Karpas-422 (cell line): ENCODE results near the gene NDUFB10. TPM values are rescaled to one million over a fixed set of nuclear protein-coding genes. Genes with fewer than 3 reads are reported as not detected.

Experiments used
- DNase-seq: peaks from one replicate; pipeline ENCODE4 v3.0.0-alpha.2; 2015
- H2AFZ ChIP-seq: fragments of 200-600 bp; sonication (generic); 2 replicates; pipeline ENCODE4 v1.6.1; 2014; ENCODE audit warnings: antibody characterized with exemption, low read length, mixed read lengths
- H3K27ac ChIP-seq: fragments of 200-600 bp; sonication (generic); 2 replicates; pipeline ENCODE4 v1.5.1; 2014; ENCODE audit warnings: mild to moderate bottlenecking, low read length, moderate library complexity
- H3K27me3 ChIP-seq: fragments of 200-600 bp; sonication (generic); 2 replicates; pipeline ENCODE4 v1.6.1; 2014; ENCODE audit warnings: low read length, mixed read lengths
- H3K36me3 ChIP-seq: fragments of 200-600 bp; sonication (generic); 2 replicates; pipeline ENCODE4 v1.6.1; 2014; ENCODE audit warnings: low read length, mixed read lengths; ENCODE audit not compliant: insufficient read depth
- H3K4me1 ChIP-seq: fragments of 200-600 bp; sonication (generic); 2 replicates; pipeline ENCODE4 v1.6.1; 2014; ENCODE audit warnings: mild to moderate bottlenecking, low read length, mixed read lengths
- H3K4me2 ChIP-seq: fragments of 200-600 bp; sonication (generic); 2 replicates; pipeline ENCODE4 v1.6.1; 2014; ENCODE audit warnings: low read length, low read depth, mild to moderate bottlenecking; ENCODE audit not compliant: poor library complexity, severe bottlenecking
- H3K4me3 ChIP-seq: fragments of 200-600 bp; sonication (generic); 2 replicates; pipeline ENCODE4 v1.5.1; 2014; ENCODE audit warnings: mild to moderate bottlenecking, antibody characterized with exemption, low read length, mixed read lengths
- H3K79me2 ChIP-seq: fragments of 200-600 bp; sonication (generic); 2 replicates; pipeline ENCODE4 v1.6.1; 2014; ENCODE audit warnings: mild to moderate bottlenecking, low read length, mixed read lengths
- H3K9ac ChIP-seq: fragments of 200-600 bp; sonication (generic); 2 replicates; pipeline ENCODE4 v1.6.0; 2014; ENCODE audit warnings: low read length
- H3K9me2 ChIP-seq: fragments of 200-600 bp; sonication (generic), shearing (Covaris generic); replicated peaks from 2 replicates; pipeline ENCODE4 v1.6.0; 2014; ENCODE audit warnings: mild to moderate bottlenecking, low read length, moderate library complexity; ENCODE audit not compliant: insufficient read depth
- H3K9me3 ChIP-seq: fragments of 300-700, 200-600 bp; sonication (generic); 2 replicates; pipeline ENCODE4 v1.6.1; 2014; ENCODE audit warnings: low read length, mixed read lengths
- H4K20me1 ChIP-seq: fragments of 200-600 bp; sonication (generic); 2 replicates; pipeline ENCODE4 v1.6.1; 2014; ENCODE audit warnings: mild to moderate bottlenecking, antibody characterized with exemption, low read length, low read depth; ENCODE audit not compliant: insufficient read depth
- total RNA-seq: library from RNA; depleted of rRNA; stranded (reverse); fragments of >200 nt; shearing (Covaris generic); gene quantifications from 2 replicates; pipeline ENCODE4 v1.2.3, GENCODE V29; 2014; ENCODE audit warnings: low replicate concordance

Gene NDUFB10
- total RNA-seq, 1 experiment from 2014 or later = 288 TPM

DNA sequence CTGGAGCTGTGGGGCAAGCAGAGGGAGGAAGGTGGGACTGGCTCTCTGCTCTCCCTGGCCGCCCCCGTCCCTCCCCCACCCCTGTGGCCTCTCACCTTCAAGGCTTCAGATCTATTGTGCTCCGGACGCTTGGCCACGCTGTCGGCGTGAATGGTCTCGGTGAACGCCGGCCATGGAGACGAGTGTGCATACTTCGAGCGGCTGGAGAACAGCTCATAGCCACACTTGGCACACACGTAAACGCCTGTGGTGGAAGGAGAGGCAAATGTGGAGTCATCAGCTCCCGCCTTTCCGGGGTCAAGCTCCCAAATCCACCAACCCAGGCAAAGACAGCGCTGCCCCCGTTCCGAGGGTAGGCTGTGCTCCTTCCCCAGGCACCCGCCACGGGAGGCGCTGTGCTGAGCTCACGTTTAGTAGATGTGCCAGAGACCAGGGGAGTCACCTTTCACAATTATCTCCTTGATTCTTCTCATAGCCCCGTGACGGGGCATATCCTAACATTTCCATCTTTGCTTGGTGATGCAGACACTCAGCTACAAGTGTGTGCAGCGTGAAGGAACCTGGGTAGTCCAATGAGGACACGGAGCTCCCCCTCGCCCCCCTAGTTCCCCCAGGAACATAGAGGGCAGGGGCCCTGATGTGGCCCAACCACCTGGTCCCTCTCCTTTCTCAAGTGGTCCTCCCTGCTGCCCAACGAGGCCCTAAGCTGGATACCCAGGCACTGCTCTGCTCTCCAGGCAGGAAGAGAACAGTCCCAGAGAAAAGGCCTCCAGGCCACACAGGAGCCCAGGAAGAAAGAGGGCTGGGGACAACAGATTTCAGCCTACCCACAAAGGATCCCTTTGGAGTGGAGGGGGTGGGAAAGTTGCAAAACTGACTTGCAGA lies 17.9 kb upstream of the NDUFB10 start:
- Histone ChIP-seq H2AFZ (no peak overlapping the region), H3K27ac (peak overlapping the region; percentile 58), H3K36me3 (no peaks in the 10 kb centered on the region), H3K9me2 (no peaks in the 10 kb centered on the region), H3K9ac (peak overlapping the region; percentile 92), H4K20me1 (no peaks in the 10 kb centered on the region; the same call in 1 of the 2 replicates), H3K79me2 (no peaks in the 10 kb centered on the region), H3K9me3 (no peaks in the 10 kb centered on the region), H3K27me3 (no peaks in the 10 kb centered on the region), H3K4me1 (peaks cover 21% of the 10 kb centered on the region), H3K4me2 (peak overlapping the region; percentile 94), H3K4me3 (peak overlapping the region; percentile 96)
- no peak for DNase-seq

DNA sequence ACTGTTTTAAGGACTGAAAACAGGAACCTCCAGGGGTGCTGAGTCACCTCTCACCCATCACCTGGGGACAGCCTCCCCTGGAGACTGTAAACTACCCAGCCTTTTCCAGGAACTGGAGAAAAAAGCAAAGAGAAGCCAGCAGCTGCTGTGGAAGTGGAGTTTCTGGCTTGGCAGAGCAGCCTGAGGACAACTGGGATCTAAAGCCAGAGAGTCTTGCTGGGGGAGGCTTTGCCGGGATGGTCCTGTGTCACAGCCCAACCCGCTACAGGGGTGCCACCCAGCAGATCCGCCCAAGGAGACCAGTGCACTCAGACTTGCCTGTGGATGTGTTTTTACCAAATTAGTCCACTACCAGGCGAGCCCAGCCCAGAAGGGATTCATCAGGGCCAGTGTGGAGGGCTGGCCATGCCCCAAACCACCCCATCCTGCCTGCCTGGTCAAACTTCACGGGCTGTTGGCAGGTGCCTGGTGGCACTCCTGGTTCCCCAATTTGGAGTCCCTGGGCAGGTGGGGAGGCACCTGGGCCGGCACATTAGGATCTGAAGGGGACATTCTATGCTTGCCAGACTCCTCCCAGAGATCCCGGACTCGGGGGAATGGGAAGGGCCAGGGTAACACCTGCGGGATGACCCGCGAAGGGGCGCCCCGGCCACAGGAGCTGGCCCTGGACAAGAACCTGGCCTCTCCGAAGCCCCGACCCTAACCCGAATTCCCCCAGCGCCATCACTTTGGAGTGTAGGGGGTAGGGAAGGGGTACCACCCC lies 17.1 kb upstream of the NDUFB10 start:
- Histone ChIP-seq H3K9me3 (no peaks in the 10 kb centered on the region), H2AFZ (peak overlapping the region; percentile 98; the same call in 1 of the 2 replicates), H3K4me3 (peak overlapping the region; percentile 96), H4K20me1 (no peaks in the 10 kb centered on the region; the same call in 1 of the 2 replicates), H3K79me2 (no peaks in the 10 kb centered on the region), H3K9me2 (no peaks in the 10 kb centered on the region), H3K27me3 (no peaks in the 10 kb centered on the region), H3K4me2 (peak overlapping the region; percentile 94), H3K27ac (peak overlapping the region; percentile 58), H3K36me3 (no peaks in the 10 kb centered on the region), H3K9ac (peak overlapping the region; percentile 92), H3K4me1 (peaks cover 21% of the 10 kb centered on the region)
- peak; percentile 83 for DNase-seq

DNA sequence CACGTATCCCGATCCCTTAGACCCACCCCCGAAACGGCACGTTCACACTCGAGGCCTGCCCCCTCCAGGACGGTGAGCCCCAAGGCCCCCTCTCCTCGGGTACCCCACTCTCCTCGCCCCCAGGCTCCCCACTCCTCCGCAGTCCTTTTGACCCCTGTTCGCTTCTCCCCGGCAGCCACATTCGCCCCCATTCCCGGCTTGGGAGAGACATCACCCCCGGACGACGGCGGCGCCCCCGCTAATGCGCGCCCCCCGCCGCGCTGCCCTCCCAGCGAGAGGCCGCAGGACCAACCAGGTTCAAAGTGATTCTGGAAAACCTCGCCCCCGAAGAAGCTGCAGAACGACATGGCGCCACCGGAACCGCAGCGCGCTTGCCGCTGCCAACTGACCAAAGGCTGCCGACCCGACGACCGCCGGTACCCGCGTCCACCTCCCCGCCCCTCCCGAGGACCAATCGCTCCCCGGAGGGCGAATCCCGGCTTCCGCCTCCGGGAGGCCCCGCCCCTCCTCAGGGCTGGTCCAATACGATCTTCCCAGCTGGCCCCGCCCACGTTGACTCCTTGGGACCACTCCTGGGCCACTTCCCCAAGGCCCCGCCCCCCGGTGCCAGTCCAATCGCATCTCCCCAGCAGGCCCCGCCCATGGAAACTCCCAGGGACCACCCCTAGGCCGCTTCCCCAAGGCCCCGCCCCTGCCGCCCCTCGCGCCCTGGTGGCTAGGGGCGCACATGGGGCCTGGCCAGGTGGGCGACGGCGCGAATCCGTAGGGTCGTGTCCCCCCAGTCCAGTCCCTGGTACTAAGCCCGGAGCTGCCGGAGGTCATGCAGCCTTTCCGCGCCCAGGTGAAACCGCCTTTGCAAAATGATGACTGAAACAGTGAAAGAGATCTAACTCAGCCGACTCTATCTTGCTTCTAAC lies 16.3 kb upstream of the NDUFB10 start, which contains the start of gene MSRB1:
MSRB1 (minus strand) TSS at position 390 of the 917 bp plus-strand sequence; CDS start at position 347, 43 bp downstream.
- H3K4me3 ChIP-seq = peak within 1 kb of the TSS; percentile 96
- H3K27me3 ChIP-seq = no peaks in the 10 kb centered on the region
- no peaks in the 10 kb centered on the region for H3K79me2 ChIP-seq
- no peaks in the 10 kb centered on the region; the same call in 1 of the 2 replicates for H4K20me1 ChIP-seq
- no peaks in the 10 kb centered on the region for H3K36me3 ChIP-seq
- H3K9me2 ChIP-seq = no peaks in the 10 kb centered on the region
- peaks cover 21% of the 10 kb centered on the region for H3K4me1 ChIP-seq
- H2AFZ ChIP-seq = peak within 1 kb of the TSS; percentile 98
- H3K4me2 ChIP-seq = peak within 1 kb of the TSS; percentile 94
- H3K27ac ChIP-seq = peak within 1 kb of the TSS; percentile 58
- DNase-seq = peak; percentile 100
- no peaks in the 10 kb centered on the region for H3K9me3 ChIP-seq
- H3K9ac ChIP-seq = peak within 1 kb of the TSS; percentile 92

DNA sequence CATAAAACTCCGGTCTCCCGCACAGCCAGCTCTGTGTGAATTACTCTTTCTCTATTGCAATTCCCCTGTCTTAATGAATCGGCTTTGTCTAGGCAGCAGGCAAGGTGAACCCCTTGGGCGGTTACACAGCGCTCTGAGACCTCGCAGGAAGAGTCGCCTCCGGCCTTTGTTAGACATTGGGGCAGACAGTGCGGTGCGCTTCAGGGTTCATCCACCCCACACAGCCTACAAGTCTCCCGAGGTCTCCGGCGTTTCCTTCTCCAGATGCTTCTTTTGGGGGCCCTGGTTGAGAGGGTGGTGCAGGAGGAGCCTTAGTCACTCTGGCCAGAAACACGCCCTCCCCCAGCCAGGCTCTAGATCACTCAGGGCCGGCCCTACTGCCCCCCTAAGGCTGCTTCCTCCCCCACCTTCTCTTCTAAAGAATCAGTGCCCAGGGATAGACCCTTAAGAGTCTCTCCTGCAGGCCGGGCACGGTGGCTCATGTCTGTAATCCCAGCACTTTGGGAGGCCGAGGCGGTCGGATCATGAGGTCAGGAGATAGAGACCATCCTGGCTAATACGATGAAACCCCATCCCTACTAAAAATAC lies 14.6 kb upstream of the NDUFB10 start:
- no peaks in the 10 kb centered on the region for H3K36me3 ChIP-seq
- H3K9me2 ChIP-seq = no peaks in the 10 kb centered on the region
- no peaks in the 10 kb centered on the region for H3K9me3 ChIP-seq
- H2AFZ ChIP-seq = no peak overlapping the region
- H3K27ac ChIP-seq = no peak overlapping the region
- no peak overlapping the region for H3K4me3 ChIP-seq
- H3K4me1 ChIP-seq = peaks cover 21% of the 10 kb centered on the region
- H4K20me1 ChIP-seq = no peaks in the 10 kb centered on the region; the same call in 1 of the 2 replicates
- no peaks in the 10 kb centered on the region for H3K27me3 ChIP-seq
- no peak for DNase-seq
- no peak overlapping the region for H3K9ac ChIP-seq
- H3K79me2 ChIP-seq = no peaks in the 10 kb centered on the region
- no peak overlapping the region for H3K4me2 ChIP-seq

DNA sequence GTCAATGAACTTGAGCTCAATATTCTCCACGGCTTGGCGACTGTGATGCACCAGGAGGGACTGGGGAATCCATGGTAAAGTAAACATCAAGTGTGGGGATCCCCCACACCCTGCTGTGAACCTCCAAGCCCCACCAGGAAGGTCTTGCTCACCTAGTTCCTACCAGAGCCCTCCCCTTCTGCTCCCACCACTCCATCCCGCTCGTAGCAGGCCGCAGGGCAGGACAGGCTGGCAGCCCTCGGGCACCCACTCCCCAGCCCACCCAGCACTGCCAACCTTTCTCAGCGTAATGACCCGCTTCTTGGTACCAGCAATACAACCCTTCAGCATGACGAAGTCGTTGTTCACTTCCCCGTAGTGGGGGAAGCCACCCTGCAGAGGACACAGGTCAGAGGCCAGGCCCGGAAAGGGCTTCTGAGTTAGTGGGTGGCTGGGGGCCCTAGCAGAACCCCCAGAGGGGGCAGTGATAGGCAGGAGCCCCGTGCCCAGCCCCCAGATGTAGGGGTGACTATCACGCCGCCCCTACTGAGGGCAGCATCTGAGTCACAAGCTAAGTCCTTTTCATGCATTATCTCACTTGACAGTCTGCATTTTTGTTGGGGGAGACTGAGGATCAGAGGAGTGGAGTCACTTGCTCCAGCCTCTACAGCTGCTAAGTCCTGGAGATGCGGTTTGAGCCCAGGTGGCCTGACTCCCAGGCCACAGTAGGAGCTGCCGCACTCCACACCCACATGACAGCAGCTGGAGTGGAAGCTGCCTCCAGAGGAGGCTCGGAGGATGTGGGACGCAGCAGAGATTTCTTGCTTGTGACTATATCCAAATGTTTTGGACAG lies 13.6 kb upstream of the NDUFB10 start:
- H3K4me1 ChIP-seq = peaks cover 21% of the 10 kb centered on the region
- no peaks in the 10 kb centered on the region for H3K36me3 ChIP-seq
- DNase-seq = no peak
- no peak overlapping the region for H2AFZ ChIP-seq
- no peak overlapping the region for H3K9ac ChIP-seq
- H3K4me3 ChIP-seq = no peak overlapping the region
- H3K9me3 ChIP-seq = no peaks in the 10 kb centered on the region
- H3K4me2 ChIP-seq = no peak overlapping the region
- H3K79me2 ChIP-seq = no peaks in the 10 kb centered on the region
- no peaks in the 10 kb centered on the region for H3K27me3 ChIP-seq
- no peak overlapping the region for H3K27ac ChIP-seq
- no peaks in the 10 kb centered on the region; the same call in 1 of the 2 replicates for H4K20me1 ChIP-seq
- no peaks in the 10 kb centered on the region for H3K9me2 ChIP-seq

DNA sequence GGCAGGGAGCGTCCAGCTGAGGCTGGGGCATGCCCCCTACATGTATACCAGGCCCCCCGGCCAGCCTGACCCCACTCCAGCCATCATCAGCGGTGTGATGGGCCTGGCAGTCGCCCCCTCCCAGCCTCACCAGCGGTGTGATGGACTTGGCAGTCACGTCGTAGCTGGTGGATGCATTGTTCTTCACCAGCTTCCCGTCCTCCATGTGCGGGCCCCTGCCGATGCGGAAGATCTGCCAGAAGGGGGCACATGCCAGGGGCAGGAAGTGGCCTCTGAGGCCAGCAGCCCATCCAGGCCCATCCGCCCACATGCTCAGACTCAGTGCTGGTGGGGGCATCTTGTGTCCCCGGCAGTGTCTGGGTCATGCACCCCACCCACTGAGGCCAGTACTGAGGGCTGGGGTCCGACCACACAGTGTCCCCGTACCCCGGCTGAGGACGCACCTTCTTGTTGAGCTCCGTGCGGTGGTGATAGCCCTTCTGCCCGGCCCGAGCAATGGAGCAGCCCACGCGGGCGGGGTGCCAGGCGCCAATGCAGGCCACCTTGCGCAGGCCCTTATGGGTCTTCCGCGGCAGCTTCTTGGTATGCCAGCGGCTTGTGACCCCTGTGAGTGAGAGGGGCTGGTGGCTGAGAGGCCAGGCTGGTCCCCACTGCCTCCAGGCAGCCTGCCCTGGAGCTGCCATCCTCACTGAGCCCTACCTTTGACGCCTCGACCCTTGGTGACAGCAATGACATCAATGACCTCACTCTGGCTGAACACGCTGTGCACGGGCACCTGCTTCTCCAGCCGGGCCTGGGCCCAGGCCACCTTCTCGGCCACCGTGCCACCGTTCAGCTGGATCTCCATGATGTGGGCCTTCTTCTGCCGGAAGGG lies 12.6 kb upstream of the NDUFB10 start:
- Histone ChIP-seq H3K36me3 (no peaks in the 10 kb centered on the region), H3K27me3 (no peaks in the 10 kb centered on the region), H3K79me2 (no peaks in the 10 kb centered on the region), H3K9me3 (no peaks in the 10 kb centered on the region), H3K9ac (no peak overlapping the region), H3K4me1 (peaks cover 17% of the 10 kb centered on the region), H4K20me1 (no peaks in the 10 kb centered on the region; the same call in 1 of the 2 replicates), H3K27ac (no peak overlapping the region), H2AFZ (no peak overlapping the region), H3K9me2 (no peaks in the 10 kb centered on the region), H3K4me3 (no peak overlapping the region), H3K4me2 (no peak overlapping the region)
- no peak for DNase-seq
